ENCODE measurements around the gene KDM5B.

KDM5B gene

GRCh38 chr1:202685641-202686040 lies 122.6 kb downstream of the KDM5B start:
- DNase-seq (ENCODE audit: low spot score), result no peak

GRCh38 chr1:202684716-202685115 lies 123.5 kb downstream of the KDM5B start:
- DNase-seq (ENCODE audit: low spot score), result no peak

- DNase-seq (ENCODE audit: low spot score), result no peak
These were observed 125.2 kb downstream of the KDM5B start for GRCh38 chr1:202683029-202683428.

GRCh38 chr1:202682477-202682876 lies 125.7 kb downstream of the KDM5B start:
- DNase-seq (ENCODE audit: low spot score), result no peak

- DNase-seq (ENCODE audit: low spot score), result no peak
These were observed 126.3 kb downstream of the KDM5B start for GRCh38 chr1:202681736-202682420.

GRCh38 chr1:202680586-202681352 lies 127.5 kb downstream of the KDM5B start:
- DNase-seq (ENCODE audit: low spot score), result no peak

GRCh38 chr1:202679406-202680177 lies 128.6 kb downstream of the KDM5B start:
- no peak for DNase-seq (ENCODE audit: low spot score)

- no peak for DNase-seq (ENCODE audit: low spot score)
These were observed 130.8 kb downstream of the KDM5B start for GRCh38 chr1:202677433-202677832.
